Common myeloid progenitor, CD34-positive (primary cell): ENCODE data around the gene CDC42EP5.

Experiments used
- CTCF ChIA-PET: fragments of 350-600 bp; sonication (Branson Sonifier 250); formaldehyde crosslinking; loops from one replicate; lab custom pipeline; 2021; ENCODE audit warnings: antibody characterized with exemption; lab: Charles Lee
- POLR2A ChIA-PET: fragments of 350-600 bp; sonication (Branson Sonifier 250); formaldehyde crosslinking; loops from one replicate; lab custom pipeline; 2021; ENCODE audit warnings: antibody characterized with exemption; lab: Charles Lee
- DNase-seq, 3 donors: peaks; one replicate each; pipeline versions ENCODE4 v3.0.0 to v3.0.0-alpha.2; 2013
- H3K27ac ChIP-seq, 2 experiments: 1 replicate in 1 of 2; 2 replicates in 1 of 2; pipeline ENCODE4 v1.7.0; 2013; ENCODE audit warnings: inconsistent platforms in 2 of 2, low read length in 2 of 2, mild to moderate bottlenecking in 2 of 2, low read depth in 1 of 2, moderate library complexity in 1 of 2; ENCODE audit not compliant: severe bottlenecking in 2 of 2, insufficient read depth in 1 of 2, poor library complexity in 1 of 2
- H3K27me3 ChIP-seq, 5 experiments: replicated peaks in 2 of 5; 1 replicate in 3 of 5; 2 replicates in 2 of 5; pipeline versions ENCODE4 v1.6.1 to v1.7.0; 2013; ENCODE audit warnings: low read length in 4 of 5, mild to moderate bottlenecking in 2 of 5, moderate library complexity in 2 of 5, inconsistent platforms in 1 of 5; ENCODE audit not compliant: insufficient read depth in 5 of 5, control insufficient read depth in 4 of 5
- H3K36me3 ChIP-seq, 4 experiments: 1 replicate in 2 of 4; 2 replicates in 2 of 4; pipeline versions ENCODE4 v1.6.1 to v1.7.0; 2013; ENCODE audit warnings: low read length in 3 of 4, control low read depth in 1 of 4, mild to moderate bottlenecking in 1 of 4; ENCODE audit not compliant: control insufficient read depth in 4 of 4, insufficient read depth in 4 of 4
- H3K4me1 ChIP-seq, 4 experiments: 1 replicate in 3 of 4; 2 replicates in 1 of 4; pipeline versions ENCODE4 v1.6.1 to v1.7.1; 2013; ENCODE audit warnings: low read length in 3 of 4, mild to moderate bottlenecking in 3 of 4, control low read depth in 1 of 4, inconsistent platforms in 1 of 4, moderate library complexity in 1 of 4; ENCODE audit not compliant: control insufficient read depth in 4 of 4, insufficient read depth in 4 of 4; ENCODE audit errors: control extremely low read depth in 1 of 4
- H3K4me3 ChIP-seq, 7 experiments: 1 replicate in 4 of 7; 2 replicates in 3 of 7; pipeline versions ENCODE4 v1.5.1 to v1.7.0; 2013; ENCODE audit warnings: mild to moderate bottlenecking in 7 of 7, low read length in 6 of 7, moderate library complexity in 6 of 7, inconsistent platforms in 2 of 7, low read depth in 2 of 7, control low read depth in 1 of 7; ENCODE audit not compliant: insufficient read depth in 4 of 7, control insufficient read depth in 1 of 7; ENCODE audit errors: extremely low read depth in 1 of 7
- H3K9me3 ChIP-seq, 5 experiments: 1 replicate in 4 of 5; 2 replicates in 1 of 5; pipeline versions ENCODE4 v1.6.1 to v1.7.1; 2013; ENCODE audit warnings: low read length in 4 of 5, mild to moderate bottlenecking in 2 of 5, inconsistent platforms in 1 of 5, low read depth in 1 of 5, moderate library complexity in 1 of 5; ENCODE audit not compliant: control insufficient read depth in 4 of 5, insufficient read depth in 2 of 5; ENCODE audit errors: control extremely low read depth in 1 of 5
- WGBS: methylation state at CpG from one replicate; pipeline ENCODE4 v1.1.5; 2013; ENCODE audit not compliant: insufficient coverage; 5-methylcytosine and 5-hydroxymethylcytosine counted together

CDC42EP5 gene

GRCh38 chr19:54454781-54455675 lies 18.1 kb downstream of the CDC42EP5 start:
- CTCF ChIA-PET, result interaction anchor here (0.9 to 2.5 kb wide), 3 partner anchors 8 to 33 kb away, joined by 3 to 10 read pairs (median 10); partner anchors contain the start of gene LENG9

GRCh38 chr19:54453921-54454780 lies 18.9 kb downstream of the CDC42EP5 start:
- no peaks in the 10 kb centered on the region for H3K27me3 ChIP-seq
- no peak overlapping the region for H3K4me3 ChIP-seq
- peaks cover 18 to 83% (median 63%) of the 10 kb centered on the region in 4 experiments for H3K36me3 ChIP-seq
- ChIA-PET CTCF (interaction anchor here (1.1 to 2.5 kb wide), 4 partner anchors 9 to 39 kb away, joined by 3 to 10 read pairs (median 7); partner anchors contain the start of genes LENG9 and TTYH1), POLR2A (interaction anchor here (1.4 kb wide), 1 partner anchor 8 kb away, joined by 7 read pairs; no protein-coding TSS in a partner anchor)
- H3K9me3 ChIP-seq, result no peaks in the 10 kb centered on the region
- peaks cover 7 to 24% (median 14%) of the 10 kb centered on the region in 4 experiments for H3K4me1 ChIP-seq
- WGBS, result 96% methylated on average over 25 of the region's 31 CpGs
- no peak overlapping the region for H3K27ac ChIP-seq
- DNase-seq, result no peak

More at GRCh38 chr19:54454781-54455675, 18.1 kb downstream of the CDC42EP5 start:
- Histone ChIP-seq H3K36me3 (peaks cover 18 to 92% (median 71%) of the 10 kb centered on the region in 4 experiments), H3K4me3 (no peak overlapping the region), H3K9me3 (no peaks in the 10 kb centered on the region), H3K27ac (no peak overlapping the region), H3K4me1 (peaks cover 4 to 28% (median 14%) of the 10 kb centered on the region in 4 experiments), H3K27me3 (no peaks in the 10 kb centered on the region)
- WGBS, result 97% methylated on average over 33 of the region's 33 CpGs
- POLR2A ChIA-PET, result no interaction called here
- no peak for DNase-seq

- Histone ChIP-seq H3K36me3 (peaks cover 17 to 68% (median 49%) of the 10 kb centered on the region in 4 experiments), H3K4me1 (peaks cover 7 to 28% (median 18%) of the 10 kb centered on the region in 4 experiments), H3K4me3 (no peak overlapping the region), H3K27me3 (no peaks in the 10 kb centered on the region), H3K27ac (no peak overlapping the region), H3K9me3 (no peaks in the 10 kb centered on the region)
- CTCF ChIA-PET, result interaction anchor here (1.4 to 5.8 kb wide), 3 partner anchors 11 to 37 kb away, joined by 4 to 23 read pairs (median 10); partner anchors contain the start of genes LENG9 and TTYH1
- DNase-seq, result no peak
- POLR2A ChIA-PET, result no interaction called here
- WGBS, result 96% methylated on average over 9 of the region's 11 CpGs
Measured at GRCh38 chr19:54452626-54453025, 20.5 kb downstream of the CDC42EP5 start.

- Histone ChIP-seq H3K27ac (peak overlapping the region in 1 of 2 experiments; percentile 95), H3K4me3 (no peak overlapping the region), H3K9me3 (no peaks in the 10 kb centered on the region), H3K27me3 (no peaks in the 10 kb centered on the region), H3K36me3 (peaks cover 17 to 63% (median 47%) of the 10 kb centered on the region in 4 experiments), H3K4me1 (peaks cover 12 to 34% (median 24%) of the 10 kb centered on the region in 4 experiments)
- ChIA-PET CTCF (interaction anchor here (5.8 kb wide), 1 partner anchor 12 kb away, joined by 23 read pairs; no protein-coding TSS in a partner anchor), POLR2A (interaction anchor here (0.9 kb wide), 1 partner anchor 41 kb away, joined by 3 read pairs; no protein-coding TSS in a partner anchor)
- no peak for DNase-seq
- WGBS, result 100% methylated on average over 8 of the region's 11 CpGs
Measured at GRCh38 chr19:54451997-54452396, 21.1 kb downstream of the CDC42EP5 start.

- Histone ChIP-seq H3K36me3 (peaks cover 14 to 60% (median 44%) of the 10 kb centered on the region in 4 experiments), H3K4me3 (peak overlapping the region in 1 of 7 experiments; percentile 18), H3K27me3 (no peaks in the 10 kb centered on the region), H3K4me1 (peaks cover 15 to 37% (median 24%) of the 10 kb centered on the region in 4 experiments), H3K9me3 (no peaks in the 10 kb centered on the region), H3K27ac (peak overlapping the region; percentile 25 to 95)
- DNase-seq, result peak in 1 of 3 donors; percentile 31
- ChIA-PET CTCF (interaction anchor here (1.4 to 5.8 kb wide), 2 partner anchors 11 to 12 kb away, joined by 5 to 23 read pairs; no protein-coding TSS in a partner anchor), POLR2A (interaction anchor here (0.9 kb wide), 1 partner anchor 40 kb away, joined by 3 read pairs; no protein-coding TSS in a partner anchor)
- WGBS, result 61% methylated on average over 3 of the region's 9 CpGs
Measured at GRCh38 chr19:54451331-54451871, 21.7 kb downstream of the CDC42EP5 start.

GRCh38 chr19:54449701-54450069 lies 23.4 kb downstream of the CDC42EP5 start:
- H3K36me3 ChIP-seq, result peaks cover 13 to 53% (median 40%) of the 10 kb centered on the region in 4 experiments
- 2% methylated on average over 21 of the region's 21 CpGs for WGBS
- H3K4me3 ChIP-seq, result peak overlapping the region; percentile 85 to 97 (median 93)
- H3K27me3 ChIP-seq, result no peaks in the 10 kb centered on the region
- ChIA-PET POLR2A (interaction anchor here (0.5 to 2.3 kb wide), 2 partner anchors 12 to 13 kb away, joined by 3 to 10 read pairs; partner anchors contain the start of gene LENG9), CTCF (interaction anchor here (2.7 to 5.8 kb wide), 2 partner anchors 10 to 13 kb away, joined by 7 to 23 read pairs; no protein-coding TSS in a partner anchor)
- H3K27ac ChIP-seq, result peak overlapping the region; percentile 90 to 95
- peaks cover 15 to 37% (median 24%) of the 10 kb centered on the region in 4 experiments for H3K4me1 ChIP-seq
- H3K9me3 ChIP-seq, result no peaks in the 10 kb centered on the region
- no peak for DNase-seq
